ENCODE results near the gene LAMC1.

LAMC1 gene

GRCh38 chr1:183077097-183077496 lies 53.9 kb downstream of the LAMC1 start:
- H3K27me3 ChIP-seq (ENCODE audit: insufficient read depth, low read depth) = no peaks in the 10 kb centered on the region
- no peak overlapping the region for H3K9ac ChIP-seq
- no peak overlapping the region for H3K4me2 ChIP-seq
- peaks cover 63% of the 10 kb centered on the region for H3K4me1 ChIP-seq (ENCODE audit: low read depth, poor library complexity, severe bottlenecking)
- no peak overlapping the region for H3K4me3 ChIP-seq (IDR thresholded peaks at IDR 0.05; ENCODE audit: insufficient read depth, low read depth, low read length)
- H2AFZ ChIP-seq (ENCODE audit: low read depth) = no peak overlapping the region
- no peaks in the 10 kb centered on the region for H3K36me3 ChIP-seq (ENCODE audit: insufficient read depth)
- H3K27ac ChIP-seq = no peak overlapping the region
- no peaks in the 10 kb centered on the region for H4K20me1 ChIP-seq (ENCODE audit: insufficient read depth)
- H3K79me2 ChIP-seq (ENCODE audit: insufficient read depth, low read depth) = peaks cover 21% of the 10 kb centered on the region; the same call in 1 of the 2 replicates
- TF ChIP-seq CTCF (conservative IDR thresholded peaks at IDR 0.05; ENCODE audit: low read depth, low read length) = no peak

- Histone ChIP-seq H3K4me2 (no peak overlapping the region), H2AFZ (ENCODE audit: low read depth) (no peak overlapping the region), H3K27ac (no peak overlapping the region), H3K4me1 (ENCODE audit: low read depth, poor library complexity, severe bottlenecking) (peaks cover 36% of the 10 kb centered on the region), H3K36me3 (ENCODE audit: insufficient read depth) (no peaks in the 10 kb centered on the region), H3K79me2 (ENCODE audit: insufficient read depth, low read depth) (0 out of 2 replicates have a peak, but pooled peaks cover 11% of the 10 kb centered on the region), H3K27me3 (ENCODE audit: insufficient read depth, low read depth) (no peaks in the 10 kb centered on the region), H3K4me3 (IDR thresholded peaks at IDR 0.05; ENCODE audit: insufficient read depth, low read depth, low read length) (no peak overlapping the region), H3K9ac (no peak overlapping the region), H4K20me1 (ENCODE audit: insufficient read depth) (no peaks in the 10 kb centered on the region)
- no peak for TF ChIP-seq CTCF (conservative IDR thresholded peaks at IDR 0.05; ENCODE audit: low read depth, low read length)
Observed at GRCh38 chr1:183079712-183080388, 56.6 kb downstream of the LAMC1 start.

GRCh38 chr1:183080406-183080805 lies 57.2 kb downstream of the LAMC1 start:
- H3K4me3 ChIP-seq (IDR thresholded peaks at IDR 0.05; ENCODE audit: insufficient read depth, low read depth, low read length) = no peak overlapping the region
- H3K27me3 ChIP-seq (ENCODE audit: insufficient read depth, low read depth) = no peaks in the 10 kb centered on the region
- no peak overlapping the region for H2AFZ ChIP-seq (ENCODE audit: low read depth)
- no peak overlapping the region for H3K27ac ChIP-seq
- 0 out of 2 replicates have a peak, but pooled peaks cover 5% of the 10 kb centered on the region for H3K79me2 ChIP-seq (ENCODE audit: insufficient read depth, low read depth)
- TF ChIP-seq CTCF (conservative IDR thresholded peaks at IDR 0.05; ENCODE audit: low read depth, low read length) = no peak
- H4K20me1 ChIP-seq (ENCODE audit: insufficient read depth) = no peaks in the 10 kb centered on the region
- H3K4me2 ChIP-seq = no peak overlapping the region
- H3K4me1 ChIP-seq (ENCODE audit: low read depth, poor library complexity, severe bottlenecking) = peaks cover 30% of the 10 kb centered on the region
- H3K9ac ChIP-seq = no peak overlapping the region
- H3K36me3 ChIP-seq (ENCODE audit: insufficient read depth) = no peaks in the 10 kb centered on the region

GRCh38 chr1:183081402-183082120 lies 58.3 kb downstream of the LAMC1 start:
- Histone ChIP-seq H3K4me1 (ENCODE audit: low read depth, poor library complexity, severe bottlenecking) (peaks cover 19% of the 10 kb centered on the region), H3K27ac (no peak overlapping the region), H3K9ac (no peak overlapping the region), H3K4me3 (IDR thresholded peaks at IDR 0.05; ENCODE audit: insufficient read depth, low read depth, low read length) (no peak overlapping the region), H2AFZ (ENCODE audit: low read depth) (no peak overlapping the region), H3K79me2 (ENCODE audit: insufficient read depth, low read depth) (no peaks in the 10 kb centered on the region), H3K27me3 (ENCODE audit: insufficient read depth, low read depth) (no peaks in the 10 kb centered on the region), H3K36me3 (ENCODE audit: insufficient read depth) (no peaks in the 10 kb centered on the region), H3K4me2 (no peak overlapping the region), H4K20me1 (ENCODE audit: insufficient read depth) (no peaks in the 10 kb centered on the region)
- TF ChIP-seq CTCF (conservative IDR thresholded peaks at IDR 0.05; ENCODE audit: low read depth, low read length) = no peak
